Peyer's patch (tissue), 4 donors: ENCODE measurements around the gene FURIN.

Experiments
- POLR2A ChIP-seq, 2 donors: fragments of 450-650 bp; IDR thresholded peaks; one replicate each; pipeline ENCODE4 v1.5.1; 2017; ENCODE audit warnings: antibody characterized with exemption in 2 of 2, mild to moderate bottlenecking in 2 of 2, moderate library complexity in 2 of 2
- TF ChIP-seq, protein P1 (sequence below), 6 experiments: fragments of 450-650 bp in 4 of 6; fragments of 200-600 bp in 2 of 6; sonication (generic) in 1 of 6; IDR thresholded peaks; one replicate each; pipeline ENCODE4 v1.5.1; 2017 to 2019; ENCODE audit warnings: antibody characterized with exemption in 6 of 6, mild to moderate bottlenecking in 3 of 6, moderate library complexity in 1 of 6

DNA sequence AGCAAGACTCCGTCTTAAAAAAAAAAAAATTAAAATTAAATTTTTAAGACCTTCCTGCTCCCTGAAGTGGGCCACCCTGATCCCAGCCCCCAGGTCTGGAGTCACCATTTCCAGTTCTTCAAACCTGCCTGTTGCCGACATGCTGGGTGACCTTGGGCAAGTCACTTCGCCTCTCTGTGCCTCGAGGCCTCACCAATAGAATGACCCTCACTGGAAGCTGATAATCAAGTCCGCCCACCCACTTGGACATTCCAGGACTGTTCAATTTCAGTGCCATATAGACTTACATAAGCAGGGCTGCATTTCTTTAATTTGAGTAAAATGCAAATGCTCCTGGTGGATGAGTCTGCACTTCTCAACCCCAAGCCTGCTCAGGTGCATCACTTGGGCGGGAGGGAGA is 39.3 kb upstream of the FURIN start:
- TF ChIP-seq, protein P1, sequence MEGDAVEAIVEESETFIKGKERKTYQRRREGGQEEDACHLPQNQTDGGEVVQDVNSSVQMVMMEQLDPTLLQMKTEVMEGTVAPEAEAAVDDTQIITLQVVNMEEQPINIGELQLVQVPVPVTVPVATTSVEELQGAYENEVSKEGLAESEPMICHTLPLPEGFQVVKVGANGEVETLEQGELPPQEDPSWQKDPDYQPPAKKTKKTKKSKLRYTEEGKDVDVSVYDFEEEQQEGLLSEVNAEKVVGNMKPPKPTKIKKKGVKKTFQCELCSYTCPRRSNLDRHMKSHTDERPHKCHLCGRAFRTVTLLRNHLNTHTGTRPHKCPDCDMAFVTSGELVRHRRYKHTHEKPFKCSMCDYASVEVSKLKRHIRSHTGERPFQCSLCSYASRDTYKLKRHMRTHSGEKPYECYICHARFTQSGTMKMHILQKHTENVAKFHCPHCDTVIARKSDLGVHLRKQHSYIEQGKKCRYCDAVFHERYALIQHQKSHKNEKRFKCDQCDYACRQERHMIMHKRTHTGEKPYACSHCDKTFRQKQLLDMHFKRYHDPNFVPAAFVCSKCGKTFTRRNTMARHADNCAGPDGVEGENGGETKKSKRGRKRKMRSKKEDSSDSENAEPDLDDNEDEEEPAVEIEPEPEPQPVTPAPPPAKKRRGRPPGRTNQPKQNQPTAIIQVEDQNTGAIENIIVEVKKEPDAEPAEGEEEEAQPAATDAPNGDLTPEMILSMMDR (IDR thresholded peaks at IDR 0.05): no peak
- no peak for TF ChIP-seq POLR2A (IDR thresholded peaks at IDR 0.05)
